ENCODE measurements around the gene CEBPZOS. TPM values are rescaled to one million over a fixed set of nuclear protein-coding genes. Genes with fewer than 3 reads are reported as not detected.

Gene CEBPZOS
- total RNA-seq, 4 donors from 2014 or later: 7.5 to 39.0 (median 24.2) TPM

DNA sequence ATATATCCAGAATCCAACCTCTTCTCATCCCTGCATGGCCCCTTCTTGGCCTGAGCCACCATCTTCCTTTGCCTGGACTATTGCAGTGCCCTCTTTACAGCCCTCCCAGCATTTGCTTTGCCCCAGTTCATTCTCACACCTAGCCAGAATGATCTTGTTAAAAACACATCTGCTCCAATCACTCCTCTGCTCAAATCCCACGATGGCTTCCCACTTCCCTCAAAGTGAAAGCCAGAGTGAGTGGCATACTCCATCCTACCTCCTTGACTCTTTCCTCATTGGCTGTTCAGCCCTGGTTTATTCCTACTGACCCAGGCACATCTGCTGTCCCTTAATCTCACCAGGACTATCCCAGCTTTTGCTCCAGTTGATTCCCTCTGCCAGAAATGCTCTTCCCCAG is 22.6 kb upstream of the CEBPZOS start:
- no peaks in the 10 kb centered on the region for H3K27me3 ChIP-seq
- in situ Hi-C loops (cut with MboI; ENCODE audit: low pct_ligation_motif_present in 1 of 4, low pct_unique_long_range_greater_than_20kb in 1 of 4, low sequenced_read_pairs in 3 of 4): loop anchor here in 2 of 4 donors (25.0 kb wide), 1 partner anchor 714 kb away; no protein-coding TSS in a partner anchor
- no peak overlapping the region for H3K4me3 ChIP-seq
- H3K36me3 ChIP-seq: no peaks in the 10 kb centered on the region
- no peak overlapping the region for H3K27ac ChIP-seq
- DNase-seq: no peak
- intact Hi-C loops (cut with DNase I; ENCODE audit: low total_unique reads): no loop called here
- 90% methylated on average over 1 of the region's 1 CpG; no CpG with 5 or more reads in 1 of the 2 donors for WGBS, 2 donors (ENCODE audit: low coverage in 1 of 2)
- TF ChIP-seq POLR2AphosphoS5 (IDR thresholded peaks at IDR 0.05): no peak
- no peak for TF ChIP-seq EP300 (IDR thresholded peaks at IDR 0.05; ENCODE audit: low read depth)
- no peak for TF ChIP-seq POLR2A (IDR thresholded peaks at IDR 0.05)
- TF ChIP-seq, protein P1, sequence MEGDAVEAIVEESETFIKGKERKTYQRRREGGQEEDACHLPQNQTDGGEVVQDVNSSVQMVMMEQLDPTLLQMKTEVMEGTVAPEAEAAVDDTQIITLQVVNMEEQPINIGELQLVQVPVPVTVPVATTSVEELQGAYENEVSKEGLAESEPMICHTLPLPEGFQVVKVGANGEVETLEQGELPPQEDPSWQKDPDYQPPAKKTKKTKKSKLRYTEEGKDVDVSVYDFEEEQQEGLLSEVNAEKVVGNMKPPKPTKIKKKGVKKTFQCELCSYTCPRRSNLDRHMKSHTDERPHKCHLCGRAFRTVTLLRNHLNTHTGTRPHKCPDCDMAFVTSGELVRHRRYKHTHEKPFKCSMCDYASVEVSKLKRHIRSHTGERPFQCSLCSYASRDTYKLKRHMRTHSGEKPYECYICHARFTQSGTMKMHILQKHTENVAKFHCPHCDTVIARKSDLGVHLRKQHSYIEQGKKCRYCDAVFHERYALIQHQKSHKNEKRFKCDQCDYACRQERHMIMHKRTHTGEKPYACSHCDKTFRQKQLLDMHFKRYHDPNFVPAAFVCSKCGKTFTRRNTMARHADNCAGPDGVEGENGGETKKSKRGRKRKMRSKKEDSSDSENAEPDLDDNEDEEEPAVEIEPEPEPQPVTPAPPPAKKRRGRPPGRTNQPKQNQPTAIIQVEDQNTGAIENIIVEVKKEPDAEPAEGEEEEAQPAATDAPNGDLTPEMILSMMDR (IDR thresholded peaks at IDR 0.05): no peak
- no peaks in the 10 kb centered on the region for H3K4me1 ChIP-seq
- H3K9me3 ChIP-seq: no peaks in the 10 kb centered on the region

DNA sequence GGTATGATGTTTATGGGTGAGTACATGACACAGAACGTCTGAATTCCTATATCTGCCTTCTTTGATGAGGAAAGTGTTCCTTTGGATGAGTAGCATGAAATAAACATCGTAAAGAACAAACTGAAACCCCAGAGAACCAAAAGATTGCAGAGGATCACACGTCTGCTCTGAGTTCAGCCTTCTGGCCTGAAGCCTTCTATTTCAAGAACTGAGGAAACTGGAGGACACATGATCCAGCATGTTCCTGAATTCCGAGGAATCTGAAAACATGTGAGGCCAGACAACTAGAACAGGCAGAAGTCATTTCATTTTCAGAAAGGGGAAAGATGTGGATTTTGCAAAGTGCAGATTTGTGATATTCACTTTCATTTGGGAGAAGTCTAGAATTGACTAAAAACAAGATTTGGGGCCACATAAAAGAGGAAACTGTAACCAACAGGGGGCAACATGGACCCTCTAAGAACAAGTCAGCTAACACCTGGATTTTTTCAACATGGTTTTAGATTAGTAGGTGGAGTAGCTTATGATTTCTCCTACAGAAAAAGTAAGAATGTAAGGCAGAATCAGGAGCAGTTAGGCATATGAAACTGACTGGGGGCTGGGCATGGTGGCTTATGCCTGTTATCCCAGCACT is 16.2 kb upstream of the CEBPZOS start:
- 40 to 42% methylated on average over 3 to 4 of the region's 4 CpGs for WGBS, 2 donors (ENCODE audit: low coverage in 1 of 2)
- DNase-seq: no peak
- Histone ChIP-seq H3K36me3 (no peaks in the 10 kb centered on the region), H3K27me3 (no peaks in the 10 kb centered on the region), H3K9me3 (no peaks in the 10 kb centered on the region), H3K4me3 (no peak overlapping the region), H3K27ac (no peak overlapping the region), H3K4me1 (no peaks in the 10 kb centered on the region)
- in situ Hi-C loops (cut with MboI; ENCODE audit: low pct_ligation_motif_present in 1 of 4, low pct_unique_long_range_greater_than_20kb in 1 of 4, low sequenced_read_pairs in 3 of 4): no loop called here
- intact Hi-C loops (cut with DNase I; ENCODE audit: low total_unique reads): no loop called here
- TF ChIP-seq, protein P1 (IDR thresholded peaks at IDR 0.05): no peak
- TF ChIP-seq EP300 (IDR thresholded peaks at IDR 0.05; ENCODE audit: low read depth) (no peak), POLR2AphosphoS5 (IDR thresholded peaks at IDR 0.05) (no peak), POLR2A (IDR thresholded peaks at IDR 0.05) (no peak)

DNA sequence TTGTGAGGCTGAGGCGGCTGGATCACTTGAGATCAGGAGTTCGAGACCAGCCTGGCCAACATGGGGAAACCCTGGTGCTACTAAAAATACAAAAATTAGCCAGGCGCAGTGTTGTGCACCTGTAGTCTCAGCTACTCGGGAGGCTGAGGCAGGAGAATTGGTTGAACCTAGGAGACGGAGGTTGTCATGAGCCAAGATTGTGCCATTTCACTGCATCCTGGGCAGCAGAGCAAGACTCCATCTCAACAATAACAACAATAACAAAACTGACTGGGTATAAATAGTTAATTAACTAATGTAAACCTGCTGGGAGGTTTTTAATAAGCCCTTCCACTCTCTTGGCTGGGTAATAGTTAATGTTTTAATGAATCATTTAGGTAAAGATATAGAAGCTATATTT is 15.7 kb upstream of the CEBPZOS start:
- no peak for TF ChIP-seq EP300 (IDR thresholded peaks at IDR 0.05; ENCODE audit: low read depth)
- no peak for TF ChIP-seq POLR2A (IDR thresholded peaks at IDR 0.05)
- TF ChIP-seq, protein P1 (IDR thresholded peaks at IDR 0.05): no peak
- TF ChIP-seq POLR2AphosphoS5 (IDR thresholded peaks at IDR 0.05): no peak
- 84 to 95% methylated on average over 3 to 5 of the region's 5 CpGs for WGBS, 2 donors (ENCODE audit: low coverage in 1 of 2)
- intact Hi-C loops (cut with DNase I; ENCODE audit: low total_unique reads): no loop called here

DNA sequence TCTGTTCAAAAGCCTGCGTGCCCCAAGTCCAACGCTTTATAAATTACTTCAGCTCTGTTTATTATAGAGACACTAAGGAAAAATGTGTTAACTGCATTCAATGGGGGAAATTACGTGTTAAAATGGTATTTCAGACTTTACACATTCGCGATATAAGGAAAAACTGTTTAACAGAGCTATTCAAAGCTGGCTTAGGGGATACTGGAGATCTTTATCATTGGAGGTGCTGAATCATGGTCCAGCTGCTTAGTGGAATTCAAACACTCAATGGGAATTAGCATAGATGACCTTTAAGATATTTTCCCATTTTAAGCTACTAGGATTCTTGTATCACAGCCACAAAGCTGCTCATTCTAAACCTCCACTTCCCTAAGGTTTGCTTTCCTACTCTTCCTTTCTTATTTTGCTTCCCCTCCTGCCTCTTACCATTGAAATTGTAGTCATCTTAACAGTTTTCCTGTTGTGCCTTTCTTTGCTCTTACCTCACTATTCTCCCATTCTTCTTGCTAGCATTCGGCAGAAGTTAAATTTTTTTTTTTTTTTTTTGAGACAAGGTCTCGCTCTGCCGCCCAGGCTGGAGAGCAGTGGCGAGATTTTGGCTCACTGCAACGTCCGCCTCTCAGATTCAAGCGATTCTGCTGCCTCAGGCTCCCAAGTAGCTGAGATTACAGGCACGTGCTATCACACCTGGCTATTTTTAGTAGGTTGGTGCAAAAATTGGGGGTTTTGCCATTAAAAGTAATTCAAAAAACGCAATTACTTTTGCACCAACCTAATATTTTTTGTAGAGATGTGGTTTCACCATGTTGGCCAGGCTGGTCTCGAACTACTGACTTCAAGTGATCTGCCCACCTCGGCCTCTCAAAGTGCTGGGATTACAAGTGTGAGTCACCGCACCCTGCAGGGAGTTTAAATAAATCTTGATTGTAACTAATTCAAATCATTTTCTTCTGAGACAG is 14.3 kb upstream of the CEBPZOS start:
- in situ Hi-C loops (cut with MboI; ENCODE audit: low pct_ligation_motif_present in 1 of 4, low pct_unique_long_range_greater_than_20kb in 1 of 4, low sequenced_read_pairs in 3 of 4): no loop called here
- Histone ChIP-seq H3K27ac (no peak overlapping the region), H3K36me3 (no peaks in the 10 kb centered on the region), H3K9me3 (no peaks in the 10 kb centered on the region), H3K4me1 (no peaks in the 10 kb centered on the region), H3K4me3 (no peak overlapping the region), H3K27me3 (no peaks in the 10 kb centered on the region)
- WGBS, 2 donors (ENCODE audit: low coverage in 1 of 2): 71 to 79% methylated on average over 10 to 17 of the region's 17 CpGs
- TF ChIP-seq, protein P1 (IDR thresholded peaks at IDR 0.05): no peak
- no peak for TF ChIP-seq POLR2A (IDR thresholded peaks at IDR 0.05)
- no peak for TF ChIP-seq EP300 (IDR thresholded peaks at IDR 0.05; ENCODE audit: low read depth)
- no peak for TF ChIP-seq POLR2AphosphoS5 (IDR thresholded peaks at IDR 0.05)
- intact Hi-C loops (cut with DNase I; ENCODE audit: low total_unique reads): no loop called here
- no peak for DNase-seq

More for the DNA sequence above, 15.7 kb upstream of the CEBPZOS start:
- Histone ChIP-seq H3K27ac (no peak overlapping the region), H3K4me3 (no peak overlapping the region), H3K4me1 (no peaks in the 10 kb centered on the region), H3K9me3 (no peaks in the 10 kb centered on the region), H3K27me3 (no peaks in the 10 kb centered on the region), H3K36me3 (no peaks in the 10 kb centered on the region)
- in situ Hi-C loops (cut with MboI; ENCODE audit: low pct_ligation_motif_present in 1 of 4, low pct_unique_long_range_greater_than_20kb in 1 of 4, low sequenced_read_pairs in 3 of 4): no loop called here
- no peak for DNase-seq
